ENCODE measurements around the gene RAB20. TPM values are rescaled to one million over a fixed set of nuclear protein-coding genes. Genes with fewer than 3 reads are reported as not detected.

The RAB20 gene
- total and polyA plus RNA-seq, 10 of the 15 experiments (the other 5 are each of a cell fraction or from before 2014, with no cell fraction given) = 0.48 to 33.1 (median 9.6) TPM

DNA sequence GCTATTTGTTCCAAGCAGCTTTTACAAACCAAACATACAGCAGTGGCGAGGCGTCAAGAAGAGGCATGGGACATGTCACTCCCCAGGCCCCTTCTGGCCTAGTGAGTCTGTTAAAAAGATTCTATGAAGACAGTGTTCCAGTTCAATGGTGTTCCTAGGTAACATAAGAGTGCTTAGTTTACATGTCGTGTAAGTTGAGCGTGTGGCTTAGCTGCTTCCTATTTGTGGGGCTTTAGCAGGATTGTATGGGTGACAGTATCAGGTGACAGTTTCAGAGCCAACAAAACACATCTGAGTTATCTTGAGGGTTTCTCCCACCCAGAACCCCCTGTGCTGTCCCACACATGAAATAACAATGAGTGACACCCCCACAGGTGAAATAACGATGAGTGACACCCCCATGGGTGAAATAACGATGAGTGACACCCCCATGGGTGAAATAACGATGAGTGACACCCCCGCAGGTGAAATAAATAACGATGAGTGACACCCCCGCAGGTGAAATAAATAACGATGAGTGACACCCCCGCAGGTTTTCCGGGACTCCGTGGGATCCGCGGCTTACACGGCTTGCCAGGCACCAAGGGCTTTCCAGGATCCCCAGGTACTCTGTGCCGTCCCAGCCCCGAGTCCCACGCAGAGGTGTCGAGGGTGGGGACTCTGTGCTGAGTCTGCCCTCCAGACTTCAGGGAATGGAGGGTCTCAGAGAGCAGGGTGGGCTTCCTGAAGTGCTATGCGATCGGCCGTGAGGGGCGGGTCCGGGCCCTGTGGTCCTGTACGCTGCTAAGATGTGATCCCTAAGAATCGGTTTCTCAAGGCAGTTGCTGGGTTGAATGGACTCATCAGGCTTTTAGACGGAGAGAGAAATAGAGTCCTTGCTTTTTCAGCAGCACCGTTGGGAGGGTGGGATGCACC is 68.6 kb downstream of the RAB20 start:
- intact Hi-C loops (cut with micrococcal nuclease; ENCODE audit: unreplicated experiment) = no loop called here
- WGBS (ENCODE audit: insufficient coverage, insufficient replicate concordance, low lambda C conversion rate, missing lambda C conversion rate) = 48% methylated on average over 30 of the region's 30 CpGs
- in situ Hi-C loops (cut with MboI) = no loop called here
- no peaks in the 10 kb centered on the region for H3K4me1 ChIP-seq (ENCODE audit: control insufficient read depth, insufficient read depth, low read length)
- no peak overlapping the region for H3K27ac ChIP-seq (ENCODE audit: control insufficient read depth, insufficient read depth)
- H3K9me3 ChIP-seq (replicated peaks; ENCODE audit: control insufficient read depth, insufficient read depth, low read length) = no peaks in the 10 kb centered on the region
- no peak overlapping the region for H3K4me3 ChIP-seq
- no peaks in the 10 kb centered on the region for H4K20me1 ChIP-seq (ENCODE audit: control insufficient read depth, insufficient read depth)
- CTCF ChIA-PET = no interaction called here
- FAIRE-seq (no peak), ATAC-seq (no peak), DNase-seq (ENCODE audit: low read depth, low spot score) (no peak)
- no peaks in the 10 kb centered on the region for H3K36me3 ChIP-seq (ENCODE audit: control insufficient read depth in 2 of 2, insufficient read depth in 2 of 2, low read length in 1 of 2)
- no peaks in the 10 kb centered on the region for H3K27me3 ChIP-seq (replicated peaks in 1 of 2; ENCODE audit: control insufficient read depth in 2 of 2, insufficient read depth in 2 of 2, low read length in 1 of 2)
- TF ChIP-seq ATF2 (IDR thresholded peaks at IDR 0.05; ENCODE audit: low read length) (no peak), BCL11A (IDR thresholded peaks at IDR 0.05; ENCODE audit: low read depth, low read length) (no peak)
- no peak overlapping the region for H3K4me2 ChIP-seq (ENCODE audit: control insufficient read depth, insufficient read depth)
- RAD21 ChIA-PET (ENCODE audit: unreplicated experiment) = no interaction called here
- H3K9ac ChIP-seq (ENCODE audit: control insufficient read depth, insufficient read depth, low read length) = no peak overlapping the region
- H2AFZ ChIP-seq (ENCODE audit: control insufficient read depth, low read depth, low read length) = no peak overlapping the region
- H3K79me2 ChIP-seq (ENCODE audit: control insufficient read depth, insufficient read depth, low read length) = no peaks in the 10 kb centered on the region
- SMC1A ChIA-PET (ENCODE audit: uncharacterized antibody, unreplicated experiment) = no interaction called here
- POLR2A ChIA-PET = no interaction called here
- BruUV-seq (replicated peaks) = no TSS peak

GRCh38 chr13:110491869-110492678 is 69.4 kb downstream of the RAB20 start:
- no peaks in the 10 kb centered on the region for H3K79me2 ChIP-seq (ENCODE audit: control insufficient read depth, insufficient read depth, low read length)
- DNase-seq (ENCODE audit: low read depth, low spot score) (no peak), FAIRE-seq (no peak), ATAC-seq (no peak)
- no peak overlapping the region for H3K9ac ChIP-seq (ENCODE audit: control insufficient read depth, insufficient read depth, low read length)
- no peak overlapping the region for H3K4me3 ChIP-seq
- H3K27me3 ChIP-seq (replicated peaks in 1 of 2; ENCODE audit: control insufficient read depth in 2 of 2, insufficient read depth in 2 of 2, low read length in 1 of 2) = no peaks in the 10 kb centered on the region
- no peaks in the 10 kb centered on the region for H3K9me3 ChIP-seq (replicated peaks; ENCODE audit: control insufficient read depth, insufficient read depth, low read length)
- BruUV-seq (replicated peaks) = no TSS peak
- intact Hi-C loops (cut with micrococcal nuclease; ENCODE audit: unreplicated experiment) = no loop called here
- H2AFZ ChIP-seq (ENCODE audit: control insufficient read depth, low read depth, low read length) = no peak overlapping the region
- no peaks in the 10 kb centered on the region for H3K36me3 ChIP-seq (ENCODE audit: control insufficient read depth in 2 of 2, insufficient read depth in 2 of 2, low read length in 1 of 2)
- ChIA-PET POLR2A (no interaction called here), RAD21 (ENCODE audit: unreplicated experiment) (no interaction called here), SMC1A (ENCODE audit: uncharacterized antibody, unreplicated experiment) (no interaction called here), CTCF (no interaction called here)
- H3K27ac ChIP-seq (ENCODE audit: control insufficient read depth, insufficient read depth) = no peak overlapping the region
- no peaks in the 10 kb centered on the region for H3K4me1 ChIP-seq (ENCODE audit: control insufficient read depth, insufficient read depth, low read length)
- in situ Hi-C loops (cut with MboI) = no loop called here
- 50% methylated on average over 24 of the region's 24 CpGs for WGBS (ENCODE audit: insufficient coverage, insufficient replicate concordance, low lambda C conversion rate, missing lambda C conversion rate)
- no peaks in the 10 kb centered on the region for H4K20me1 ChIP-seq (ENCODE audit: control insufficient read depth, insufficient read depth)
- no peak for TF ChIP-seq RB1 (IDR thresholded peaks at IDR 0.05; ENCODE audit: borderline replicate concordance)
- no peak for TF ChIP-seq ETV6 (conservative IDR thresholded peaks at IDR 0.05 in 1 of 2, IDR thresholded peaks at IDR 0.05 in 1 of 2; ENCODE audit: borderline replicate concordance in 1 of 2, low read depth in 1 of 2)
- TF ChIP-seq TCF7 (IDR thresholded peaks at IDR 0.05; ENCODE audit: borderline replicate concordance) = no peak
- no peak overlapping the region for H3K4me2 ChIP-seq (ENCODE audit: control insufficient read depth, insufficient read depth)
